Globus pallidus (tissue), 1 donor: ENCODE data around the gene ABCC8.
"Not testable (repeated sequence)": the region's sequence is repeated elsewhere in the genome, so short reads cannot be mapped to it uniquely, and the experiment has no call there.

Experiments
- DNase-seq: peaks from one replicate; pipeline ENCODE4 v3.0.0-alpha.2; 2015; ENCODE audit warnings: low spot score

The ABCC8 gene

GRCh38 chr11:17428261-17428660 lies 48.4 kb downstream of the ABCC8 start:
- no peak for DNase-seq

- DNase-seq = not testable (repeated sequence)
Observed at GRCh38 chr11:17426233-17426632, 50.4 kb downstream of the ABCC8 start.

DNA sequence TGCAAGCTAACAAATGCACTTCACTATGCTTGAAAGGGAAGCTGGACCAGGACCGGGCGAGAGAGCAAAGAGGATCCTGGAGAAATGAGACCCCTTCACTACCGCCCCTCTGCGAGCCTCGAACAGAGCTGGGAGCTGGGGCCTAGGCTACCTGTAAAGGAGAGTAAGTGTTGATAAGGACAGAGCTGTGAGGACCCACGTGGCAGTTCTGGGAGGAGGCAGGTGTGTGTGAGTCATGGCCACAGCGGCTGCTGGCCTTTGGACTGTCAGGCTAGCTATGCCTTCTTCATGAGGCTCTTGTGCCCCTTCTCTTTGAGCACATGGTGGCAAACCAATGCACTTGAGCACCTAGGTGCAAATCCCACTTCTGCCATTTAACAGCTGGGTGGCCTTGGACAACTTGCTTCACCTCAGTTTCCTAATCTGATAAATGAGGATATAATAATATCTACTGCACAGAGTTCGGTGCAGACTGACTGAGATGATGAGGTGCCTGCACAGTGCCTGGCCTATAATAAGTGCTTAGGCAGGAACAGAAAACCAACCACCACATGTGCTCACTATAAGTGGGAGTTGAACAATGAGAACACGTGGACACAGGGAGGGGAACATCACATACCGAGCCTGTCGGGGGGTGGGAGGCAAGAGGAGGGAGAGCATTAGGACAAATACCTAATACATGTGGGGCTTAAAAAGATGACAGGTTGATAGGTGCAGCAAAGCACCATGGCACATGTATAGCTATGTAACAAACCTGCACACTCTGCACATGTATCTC lies 52.9 kb downstream of the ABCC8 start:
- no peak for DNase-seq

DNA sequence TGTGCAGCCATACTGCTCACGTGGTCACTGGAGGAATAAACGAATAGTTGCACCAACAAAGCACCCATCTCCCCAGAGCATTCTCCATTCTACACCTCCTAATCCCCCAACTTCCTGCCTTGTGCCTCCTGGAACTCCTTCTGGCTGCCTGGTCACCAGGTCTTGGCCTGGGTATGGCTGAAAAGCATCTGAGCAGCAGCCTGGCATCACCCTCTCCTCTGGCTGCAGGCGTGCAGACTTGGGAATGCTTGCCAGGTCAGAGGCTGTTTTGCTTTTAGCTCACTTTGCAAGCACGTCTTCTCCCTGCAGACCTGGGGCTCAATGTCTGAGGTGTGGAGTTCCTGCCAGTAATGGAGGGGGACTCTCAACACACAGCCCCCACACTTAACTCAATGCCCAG lies 54.9 kb downstream of the ABCC8 start:
- no peak for DNase-seq

DNA sequence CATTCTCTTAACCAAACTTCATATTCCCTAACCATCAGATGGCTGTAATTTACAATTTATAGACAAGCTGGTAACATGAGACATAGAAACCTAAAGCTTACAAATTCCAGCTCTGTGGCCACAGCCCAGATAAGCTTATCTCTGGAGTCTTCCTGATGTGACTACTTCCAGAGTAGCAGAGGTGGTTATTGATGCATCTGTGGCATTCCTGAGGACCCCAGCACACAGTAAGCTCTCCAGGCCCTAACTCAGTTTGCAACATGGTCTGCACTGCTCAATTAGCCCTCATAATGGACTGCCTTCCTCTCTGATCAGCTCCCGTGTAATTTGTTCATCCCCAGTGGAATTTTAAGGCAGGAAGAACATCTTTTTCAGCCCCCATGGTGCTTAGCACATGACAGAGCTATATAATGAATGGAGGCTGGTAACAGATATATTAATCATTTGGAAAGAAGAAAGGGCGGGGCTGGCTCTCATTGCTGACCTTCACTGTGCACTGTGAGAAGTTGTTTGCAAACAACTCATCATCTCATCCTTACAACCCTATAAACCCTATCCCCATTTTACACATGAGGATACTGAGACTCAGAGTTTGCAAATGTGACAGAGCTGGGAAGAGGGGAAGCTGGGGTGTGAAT lies 58.1 kb downstream of the ABCC8 start:
- no peak for DNase-seq

- no peak for DNase-seq
Observed at GRCh38 chr11:17416492-17416891, 60.2 kb downstream of the ABCC8 start.

GRCh38 chr11:17415523-17416104 lies 61.0 kb downstream of the ABCC8 start:
- DNase-seq = no peak

DNA sequence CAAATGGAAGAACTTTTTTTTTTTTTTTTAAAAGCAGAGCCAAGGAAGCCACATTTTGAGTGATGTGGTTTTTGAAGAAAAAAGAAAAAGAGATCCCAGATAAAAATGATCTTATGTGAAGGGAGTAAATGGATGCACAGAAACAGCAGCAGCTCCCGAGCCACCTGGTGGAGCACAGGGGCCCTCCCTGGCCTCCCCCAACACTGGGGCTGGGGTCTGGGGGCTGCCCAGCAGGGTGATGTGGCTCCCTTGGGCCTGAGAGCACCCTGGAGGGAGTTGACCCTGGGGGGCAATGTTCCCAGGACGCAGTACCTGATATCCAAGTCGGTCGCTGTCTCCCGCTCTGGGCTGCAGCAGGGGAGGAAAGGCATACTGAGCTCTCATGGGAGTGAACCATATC lies 61.7 kb downstream of the ABCC8 start:
- no peak for DNase-seq

GRCh38 chr11:17414317-17414737 lies 62.3 kb downstream of the ABCC8 start:
- DNase-seq = no peak

- DNase-seq = no peak
Observed at GRCh38 chr11:17413414-17414316, 63.0 kb downstream of the ABCC8 start.

- no peak for DNase-seq
Observed at GRCh38 chr11:17412488-17413180, 64.0 kb downstream of the ABCC8 start.

- no peak for DNase-seq
Observed at GRCh38 chr11:17411418-17411817, 65.2 kb downstream of the ABCC8 start.

- DNase-seq = no peak
Observed at GRCh38 chr11:17410606-17411379, 65.9 kb downstream of the ABCC8 start.

DNA sequence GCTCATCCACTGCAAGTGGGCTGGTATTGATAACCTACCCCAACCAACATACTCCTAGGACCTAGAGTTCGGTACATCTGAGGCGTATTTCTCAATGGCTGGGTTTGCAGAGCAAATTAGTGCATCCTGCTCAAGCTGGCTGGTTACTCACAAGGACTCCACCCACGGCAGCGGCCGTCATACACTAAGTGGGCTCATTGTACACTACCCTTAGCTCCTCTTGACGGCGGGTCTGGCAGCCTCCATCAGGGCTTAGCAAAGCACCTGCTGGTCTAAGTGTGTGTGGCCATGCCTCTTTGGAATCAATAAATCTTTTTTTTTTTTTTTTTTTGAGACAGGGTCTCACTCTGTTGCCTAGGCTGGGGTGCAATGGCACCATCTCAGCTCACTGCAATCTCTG lies 68.0 kb downstream of the ABCC8 start:
- no peak for DNase-seq

GRCh38 chr11:17408026-17408425 lies 68.6 kb downstream of the ABCC8 start:
- no peak for DNase-seq

DNA sequence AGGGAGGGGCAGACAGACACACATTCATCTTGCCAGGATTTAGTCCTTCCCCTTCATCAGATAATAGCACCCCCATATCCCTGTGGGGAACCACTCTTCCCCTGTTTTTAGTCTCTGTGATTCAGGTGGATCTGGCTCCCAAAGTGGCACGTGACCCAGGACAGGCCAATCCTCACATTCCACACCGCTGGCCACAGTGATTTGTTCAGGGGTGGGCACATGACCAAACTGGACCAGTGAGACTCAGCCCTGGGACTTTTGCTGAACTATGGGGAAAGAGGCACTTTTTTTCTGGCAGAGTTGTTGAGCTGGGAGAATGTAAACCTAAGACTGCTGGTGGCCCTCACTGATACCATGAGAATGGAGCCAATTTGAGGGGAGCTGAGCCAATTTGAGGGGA lies 69.1 kb downstream of the ABCC8 start:
- no peak for DNase-seq

GRCh38 chr11:17406818-17407149 lies 69.9 kb downstream of the ABCC8 start:
- DNase-seq = no peak

DNA sequence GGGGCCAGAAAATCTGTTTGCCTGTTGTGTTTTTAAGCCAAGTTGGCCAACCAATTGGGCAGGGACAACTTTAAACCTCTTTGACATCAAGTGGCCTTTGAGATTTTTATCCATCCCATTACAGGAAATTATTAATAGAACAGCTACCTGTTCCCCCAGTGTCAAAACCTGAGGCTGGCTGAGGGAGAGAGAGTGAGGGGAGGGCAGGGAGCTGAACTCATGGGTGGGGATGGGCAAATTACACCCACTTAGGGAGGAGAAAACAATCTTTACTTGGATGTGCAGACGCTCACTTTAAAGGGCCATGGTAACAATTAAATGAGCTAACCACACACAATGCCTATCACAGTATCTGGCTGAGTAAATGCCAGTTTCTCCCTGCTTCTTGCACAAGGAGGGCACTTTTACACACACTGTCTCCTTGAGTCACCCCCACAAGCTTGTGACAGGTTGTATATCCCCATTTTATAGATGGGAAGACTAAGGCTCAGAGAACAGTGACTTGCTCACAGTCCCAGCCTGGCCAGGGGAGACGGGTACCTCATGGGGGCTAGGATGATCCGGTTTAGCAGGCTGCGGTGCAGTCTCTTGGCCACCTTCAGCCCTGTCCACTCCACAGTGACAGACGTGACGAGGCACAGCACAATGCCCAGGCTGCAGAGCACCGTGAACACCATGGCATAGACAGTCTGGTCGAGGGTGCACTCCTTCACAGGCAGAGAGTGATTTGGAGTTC lies 70.4 kb downstream of the ABCC8 start:
- no peak for DNase-seq

- DNase-seq = peak; percentile 70
Observed at GRCh38 chr11:17405232-17406005, 71.2 kb downstream of the ABCC8 start.
